ENCODE results near the gene TRIM6.

TRIM6 gene

GRCh38 chr11:5603326-5603725, 6.9 kb downstream of the TRIM6 start:
- Histone ChIP-seq H3K27ac (ENCODE audit: low read depth in 2 of 2, low read length in 2 of 2) (no peak overlapping the region), H3K4me3 (ENCODE audit: low read length in 2 of 2) (no peak overlapping the region), H3K9ac (ENCODE audit: low read depth in 1 of 2, low read length in 2 of 2) (no peak overlapping the region)

GRCh38 chr11:5604896-5605295, 8.5 kb downstream of the TRIM6 start:
- no peaks in the 10 kb centered on the region for H3K36me3 ChIP-seq (ENCODE audit: control insufficient read depth in 2 of 2, insufficient read depth in 2 of 2, low read length in 2 of 2)
- H3K27me3 ChIP-seq (ENCODE audit: control insufficient read depth in 2 of 2, insufficient read depth in 2 of 2, low read length in 2 of 2) = no peaks in the 10 kb centered on the region
- no peak overlapping the region for H3K4me3 ChIP-seq (ENCODE audit: low read length in 2 of 2)
- no peak overlapping the region for H3K27ac ChIP-seq (ENCODE audit: low read depth in 2 of 2, low read length in 2 of 2)
- no peaks in the 10 kb centered on the region for H3K9me3 ChIP-seq (ENCODE audit: control insufficient read depth in 2 of 2, low read length in 2 of 2)
- no peak overlapping the region for H3K9ac ChIP-seq (ENCODE audit: low read depth in 1 of 2, low read length in 2 of 2)
- no peaks in the 10 kb centered on the region for H3K4me1 ChIP-seq (ENCODE audit: control insufficient read depth in 2 of 2, insufficient read depth in 2 of 2, low read length in 2 of 2)

More at GRCh38 chr11:5603326-5603725, 6.9 kb downstream of the TRIM6 start:
- H3K4me1 ChIP-seq (ENCODE audit: control insufficient read depth in 2 of 2, insufficient read depth in 2 of 2, low read length in 2 of 2) = no peaks in the 10 kb centered on the region
- H3K9me3 ChIP-seq (ENCODE audit: control insufficient read depth in 2 of 2, low read length in 2 of 2) = no peaks in the 10 kb centered on the region
- no peaks in the 10 kb centered on the region for H3K27me3 ChIP-seq (ENCODE audit: control insufficient read depth in 2 of 2, insufficient read depth in 2 of 2, low read length in 2 of 2)
- no peaks in the 10 kb centered on the region for H3K36me3 ChIP-seq (ENCODE audit: control insufficient read depth in 2 of 2, insufficient read depth in 2 of 2, low read length in 2 of 2)

GRCh38 chr11:5605849-5606248, 9.4 kb downstream of the TRIM6 start:
- Histone ChIP-seq H3K4me1 (ENCODE audit: control insufficient read depth in 2 of 2, insufficient read depth in 2 of 2, low read length in 2 of 2) (no peaks in the 10 kb centered on the region), H3K9ac (ENCODE audit: low read depth in 1 of 2, low read length in 2 of 2) (no peak overlapping the region), H3K27me3 (ENCODE audit: control insufficient read depth in 2 of 2, insufficient read depth in 2 of 2, low read length in 2 of 2) (no peaks in the 10 kb centered on the region), H3K4me3 (ENCODE audit: low read length in 2 of 2) (no peak overlapping the region), H3K9me3 (ENCODE audit: control insufficient read depth in 2 of 2, low read length in 2 of 2) (no peaks in the 10 kb centered on the region), H3K36me3 (ENCODE audit: control insufficient read depth in 2 of 2, insufficient read depth in 2 of 2, low read length in 2 of 2) (no peaks in the 10 kb centered on the region), H3K27ac (ENCODE audit: low read depth in 2 of 2, low read length in 2 of 2) (no peak overlapping the region)

DNA sequence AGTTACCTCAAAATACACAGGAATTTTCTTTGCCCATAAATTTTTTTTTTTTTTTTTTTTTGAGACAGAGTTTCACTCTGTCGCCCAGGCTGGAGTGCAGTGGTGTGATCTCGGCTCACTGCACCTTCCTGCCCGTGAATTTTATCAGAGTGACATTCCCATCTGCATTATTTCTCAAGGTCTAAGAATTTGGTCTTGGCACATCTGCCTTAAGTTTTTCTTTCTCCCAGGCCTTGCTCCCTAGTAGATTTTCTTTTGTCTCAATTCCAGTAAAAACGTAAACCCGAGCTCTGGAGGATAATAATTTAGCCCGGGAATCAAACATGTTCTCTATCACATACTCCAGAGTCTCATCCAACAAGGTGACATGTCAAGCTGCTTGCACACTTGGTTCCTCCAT, 12.4 kb downstream of the TRIM6 start:
- no peak overlapping the region for H3K27ac ChIP-seq (ENCODE audit: low read depth in 2 of 2, low read length in 2 of 2)
- H3K4me1 ChIP-seq (ENCODE audit: control insufficient read depth in 2 of 2, insufficient read depth in 2 of 2, low read length in 2 of 2) = no peaks in the 10 kb centered on the region
- no peak overlapping the region for H3K9ac ChIP-seq (ENCODE audit: low read depth in 1 of 2, low read length in 2 of 2)
- no peaks in the 10 kb centered on the region for H3K36me3 ChIP-seq (ENCODE audit: control insufficient read depth in 2 of 2, insufficient read depth in 2 of 2, low read length in 2 of 2)
- H3K4me3 ChIP-seq (ENCODE audit: low read length in 2 of 2) = no peak overlapping the region
- no peaks in the 10 kb centered on the region for H3K27me3 ChIP-seq (ENCODE audit: control insufficient read depth in 2 of 2, insufficient read depth in 2 of 2, low read length in 2 of 2)
- no peaks in the 10 kb centered on the region for H3K9me3 ChIP-seq (ENCODE audit: control insufficient read depth in 2 of 2, low read length in 2 of 2)

GRCh38 chr11:5610446-5610845, 14.0 kb downstream of the TRIM6 start:
- no peak overlapping the region for H3K27ac ChIP-seq (ENCODE audit: low read depth in 2 of 2, low read length in 2 of 2)
- H3K27me3 ChIP-seq (ENCODE audit: control insufficient read depth in 2 of 2, insufficient read depth in 2 of 2, low read length in 2 of 2) = no peaks in the 10 kb centered on the region
- no peak overlapping the region for H3K4me3 ChIP-seq (ENCODE audit: low read length in 2 of 2)
- H3K36me3 ChIP-seq (ENCODE audit: control insufficient read depth in 2 of 2, insufficient read depth in 2 of 2, low read length in 2 of 2) = no peaks in the 10 kb centered on the region
- no peaks in the 10 kb centered on the region for H3K4me1 ChIP-seq (ENCODE audit: control insufficient read depth in 2 of 2, insufficient read depth in 2 of 2, low read length in 2 of 2)
- no peak overlapping the region for H3K9ac ChIP-seq (ENCODE audit: low read depth in 1 of 2, low read length in 2 of 2)
- no peaks in the 10 kb centered on the region for H3K9me3 ChIP-seq (ENCODE audit: control insufficient read depth in 2 of 2, low read length in 2 of 2)

- no peak overlapping the region for H3K4me3 ChIP-seq (ENCODE audit: low read length in 2 of 2)
- no peak overlapping the region for H3K9ac ChIP-seq (ENCODE audit: low read depth in 1 of 2, low read length in 2 of 2)
- H3K9me3 ChIP-seq (ENCODE audit: control insufficient read depth in 2 of 2, low read length in 2 of 2) = no peaks in the 10 kb centered on the region
- H3K27me3 ChIP-seq (ENCODE audit: control insufficient read depth in 2 of 2, insufficient read depth in 2 of 2, low read length in 2 of 2) = no peaks in the 10 kb centered on the region
- no peaks in the 10 kb centered on the region for H3K36me3 ChIP-seq (ENCODE audit: control insufficient read depth in 2 of 2, insufficient read depth in 2 of 2, low read length in 2 of 2)
- no peaks in the 10 kb centered on the region for H3K4me1 ChIP-seq (ENCODE audit: control insufficient read depth in 2 of 2, insufficient read depth in 2 of 2, low read length in 2 of 2)
- no peak overlapping the region for H3K27ac ChIP-seq (ENCODE audit: low read depth in 2 of 2, low read length in 2 of 2)
Observed at GRCh38 chr11:5611627-5612026, 15.2 kb downstream of the TRIM6 start.

- H3K27me3 ChIP-seq (ENCODE audit: control insufficient read depth in 2 of 2, insufficient read depth in 2 of 2, low read length in 2 of 2) = no peaks in the 10 kb centered on the region
- peaks cover 10 to 16% of the 10 kb centered on the region in 2 donors for H3K4me1 ChIP-seq (ENCODE audit: control insufficient read depth in 2 of 2, insufficient read depth in 2 of 2, low read length in 2 of 2)
Observed at GRCh38 chr11:5618807-5619206, 22.4 kb downstream of the TRIM6 start.

DNA sequence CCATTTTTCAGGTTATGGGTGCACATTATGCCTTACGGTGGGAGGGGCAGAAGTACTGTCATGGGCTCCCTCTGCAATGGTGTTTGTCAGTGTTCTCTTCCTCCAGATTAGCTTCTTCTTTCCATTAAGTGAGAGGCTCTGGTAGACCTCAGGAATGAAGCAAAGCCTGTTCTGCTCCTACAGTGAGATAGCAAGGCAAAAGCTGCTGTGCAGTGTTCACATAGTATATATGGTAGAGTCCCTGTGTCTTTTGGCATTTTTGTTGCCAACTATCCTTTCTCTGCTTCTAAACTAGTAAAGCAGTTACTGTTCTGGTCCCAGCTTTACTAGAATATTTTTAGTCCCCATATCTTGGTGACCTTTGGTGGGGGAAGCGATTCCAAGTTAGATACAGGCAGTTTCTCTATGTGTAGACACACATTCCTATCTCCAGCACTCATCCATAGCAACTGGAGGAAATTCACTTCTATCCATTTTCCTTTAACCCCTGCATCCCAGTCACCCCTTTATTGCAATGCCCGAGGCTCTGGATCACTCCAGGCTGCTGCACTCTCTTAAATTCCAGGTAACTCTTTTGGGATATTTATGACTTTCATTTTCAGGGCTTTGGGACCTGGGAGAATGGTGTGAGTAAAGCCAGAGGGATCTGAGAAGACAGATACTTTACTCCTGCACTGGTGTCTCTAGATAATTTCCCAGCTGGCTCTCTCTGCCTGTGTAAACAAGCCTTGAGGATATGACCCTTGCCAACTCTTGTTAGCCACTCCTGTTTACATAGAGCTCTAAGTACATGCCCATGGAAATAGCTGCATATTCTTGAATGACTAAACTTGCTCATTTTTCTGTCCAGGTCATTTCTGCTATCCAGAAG, 24.4 kb downstream of the TRIM6 start:
- Histone ChIP-seq H3K9ac (ENCODE audit: low read depth in 1 of 2, low read length in 2 of 2) (no peak overlapping the region), H3K4me1 (ENCODE audit: control insufficient read depth in 2 of 2, insufficient read depth in 2 of 2, low read length in 2 of 2) (peaks cover 10 to 29% of the 10 kb centered on the region in 2 donors), H3K27ac (ENCODE audit: low read depth in 2 of 2, low read length in 2 of 2) (peak overlapping the region; percentile 38 to 47), H3K4me3 (ENCODE audit: low read length in 2 of 2) (peak overlapping the region; percentile 13 to 15), H3K9me3 (ENCODE audit: control insufficient read depth in 2 of 2, low read length in 2 of 2) (no peaks in the 10 kb centered on the region), H3K27me3 (ENCODE audit: control insufficient read depth in 2 of 2, insufficient read depth in 2 of 2, low read length in 2 of 2) (no peaks in the 10 kb centered on the region), H3K36me3 (ENCODE audit: control insufficient read depth in 2 of 2, insufficient read depth in 2 of 2, low read length in 2 of 2) (no peaks in the 10 kb centered on the region)

More at GRCh38 chr11:5618807-5619206, 22.4 kb downstream of the TRIM6 start:
- H3K9ac ChIP-seq (ENCODE audit: low read depth in 1 of 2, low read length in 2 of 2) = no peak overlapping the region
- no peaks in the 10 kb centered on the region for H3K9me3 ChIP-seq (ENCODE audit: control insufficient read depth in 2 of 2, low read length in 2 of 2)
- H3K4me3 ChIP-seq (ENCODE audit: low read length in 2 of 2) = no peak overlapping the region
- no peak overlapping the region for H3K27ac ChIP-seq (ENCODE audit: low read depth in 2 of 2, low read length in 2 of 2)
- H3K36me3 ChIP-seq (ENCODE audit: control insufficient read depth in 2 of 2, insufficient read depth in 2 of 2, low read length in 2 of 2) = no peaks in the 10 kb centered on the region

- H3K4me1 ChIP-seq (ENCODE audit: control insufficient read depth in 2 of 2, insufficient read depth in 2 of 2, low read length in 2 of 2) = peaks cover 10 to 31% of the 10 kb centered on the region in 2 donors
- no peak overlapping the region for H3K9ac ChIP-seq (ENCODE audit: low read depth in 1 of 2, low read length in 2 of 2)
- H3K36me3 ChIP-seq (ENCODE audit: control insufficient read depth in 2 of 2, insufficient read depth in 2 of 2, low read length in 2 of 2) = no peaks in the 10 kb centered on the region
- no peaks in the 10 kb centered on the region for H3K9me3 ChIP-seq (ENCODE audit: control insufficient read depth in 2 of 2, low read length in 2 of 2)
- H3K27me3 ChIP-seq (ENCODE audit: control insufficient read depth in 2 of 2, insufficient read depth in 2 of 2, low read length in 2 of 2) = no peaks in the 10 kb centered on the region
- H3K4me3 ChIP-seq (ENCODE audit: low read length in 2 of 2) = no peak overlapping the region
- peak overlapping the region; percentile 16 to 38 for H3K27ac ChIP-seq (ENCODE audit: low read depth in 2 of 2, low read length in 2 of 2)
Observed at GRCh38 chr11:5621580-5621979, 25.1 kb downstream of the TRIM6 start.

GRCh38 chr11:5622802-5623201, 26.4 kb downstream of the TRIM6 start:
- no peak overlapping the region for H3K4me3 ChIP-seq (ENCODE audit: low read length in 2 of 2)
- H3K27me3 ChIP-seq (ENCODE audit: control insufficient read depth in 2 of 2, insufficient read depth in 2 of 2, low read length in 2 of 2) = no peaks in the 10 kb centered on the region
- H3K27ac ChIP-seq (ENCODE audit: low read depth in 2 of 2, low read length in 2 of 2) = no peak overlapping the region
- no peaks in the 10 kb centered on the region for H3K9me3 ChIP-seq (ENCODE audit: control insufficient read depth in 2 of 2, low read length in 2 of 2)
- H3K4me1 ChIP-seq (ENCODE audit: control insufficient read depth in 2 of 2, insufficient read depth in 2 of 2, low read length in 2 of 2) = peaks cover 10 to 31% of the 10 kb centered on the region in 2 donors
- no peaks in the 10 kb centered on the region for H3K36me3 ChIP-seq (ENCODE audit: control insufficient read depth in 2 of 2, insufficient read depth in 2 of 2, low read length in 2 of 2)
- no peak overlapping the region for H3K9ac ChIP-seq (ENCODE audit: low read depth in 1 of 2, low read length in 2 of 2)

Data from mucosa of rectum (tissue), 2 donors.